Measurements from ENCODE around the gene CAMK1D. TPM values are rescaled to one million over a fixed set of nuclear protein-coding genes. Genes with fewer than 3 reads are reported as not detected.

CAMK1D gene
- total and polyA plus RNA-seq, 10 of the 15 experiments (the other 5 are each of a cell fraction or from before 2014, with no cell fraction given) = 2.1 to 35.5 (median 14.7) TPM

GRCh38 chr10:12638103-12638502 is 288.8 kb downstream of the CAMK1D start:
- 78% methylated on average over 7 of the region's 7 CpGs for WGBS (ENCODE audit: insufficient coverage, insufficient replicate concordance, low lambda C conversion rate, missing lambda C conversion rate)
- Histone ChIP-seq H3K4me3 (no peak overlapping the region), H3K4me2 (ENCODE audit: control insufficient read depth, insufficient read depth) (no peak overlapping the region), H3K79me2 (ENCODE audit: control insufficient read depth, insufficient read depth, low read length) (no peaks in the 10 kb centered on the region; the same call in 1 of the 2 replicates), H3K36me3 (ENCODE audit: control insufficient read depth in 2 of 2, insufficient read depth in 2 of 2, low read length in 1 of 2) (no peaks in the 10 kb centered on the region; a peak in 1 of 4 replicates), H3K9ac (ENCODE audit: control insufficient read depth, insufficient read depth, low read length) (no peak overlapping the region), H4K20me1 (ENCODE audit: control insufficient read depth, insufficient read depth) (no peaks in the 10 kb centered on the region), H3K27me3 (replicated peaks in 1 of 2; ENCODE audit: control insufficient read depth in 2 of 2, insufficient read depth in 2 of 2, low read length in 1 of 2) (no peaks in the 10 kb centered on the region), H3K27ac (ENCODE audit: control insufficient read depth, insufficient read depth) (no peak overlapping the region), H3K9me3 (replicated peaks; ENCODE audit: control insufficient read depth, insufficient read depth, low read length) (no peaks in the 10 kb centered on the region), H2AFZ (ENCODE audit: control insufficient read depth, low read depth, low read length) (no peak overlapping the region), H3K4me1 (ENCODE audit: control insufficient read depth, insufficient read depth, low read length) (peaks cover 4% of the 10 kb centered on the region)
- in situ Hi-C loops (cut with MboI) = no loop called here
- ChIA-PET RAD21 (ENCODE audit: unreplicated experiment) (no interaction called here), CTCF (interaction anchor here (1.9 kb wide), 1 partner anchor 374 kb away, joined by 4 read pairs; no protein-coding TSS in a partner anchor), SMC1A (ENCODE audit: uncharacterized antibody, unreplicated experiment) (no interaction called here), POLR2A (interaction anchor here (0.6 kb wide), 1 partner anchor 274 kb away, joined by 3 read pairs; no protein-coding TSS in a partner anchor)
- intact Hi-C loops (cut with micrococcal nuclease; ENCODE audit: unreplicated experiment) = no loop called here
- no peak for FAIRE-seq
- ATAC-seq = peak; percentile 31; the same call in 2 of the 3 replicates
- DNase-seq (ENCODE audit: low read depth, low spot score) = no peak
- no TSS peak for BruUV-seq (replicated peaks)
- TF ChIP-seq BCL3 (IDR thresholded peaks at IDR 0.05; ENCODE audit: borderline replicate concordance, insufficient read depth, low read depth, low read length, poor library complexity, severe bottlenecking) (no peak), RELA (IDR thresholded peaks at IDR 0.05; ENCODE audit: borderline replicate concordance, partially characterized antibody) (no peak), TCF3 (IDR thresholded peaks at IDR 0.05; ENCODE audit: borderline replicate concordance, insufficient read depth, low read depth, low read length) (no peak), ZNF592 (IDR thresholded peaks at IDR 0.05) (no peak), RAD21 (IDR thresholded peaks at IDR 0.05; ENCODE audit: insufficient read depth, low read depth, low read length) (no peak), CHD2 (IDR thresholded peaks at IDR 0.05; ENCODE audit: borderline replicate concordance, low read depth, low read length) (no peak), E2F8 (IDR thresholded peaks at IDR 0.05; ENCODE audit: low read depth, partially characterized antibody) (no peak), REST (IDR thresholded peaks at IDR 0.05; ENCODE audit: low read depth, low read length) (no peak), KAT2A (conservative IDR thresholded peaks at IDR 0.05; ENCODE audit: control insufficient read depth, low read depth, low read length) (no peak), SREBF1 (IDR thresholded peaks at IDR 0.05; ENCODE audit: low read length) (no peak), ATF7 (IDR thresholded peaks at IDR 0.05; ENCODE audit: low read depth) (no peak), HDGF (IDR thresholded peaks at IDR 0.05) (no peak)

Data from GM12878 (cell line).